Uterus (tissue), 4 donors: ENCODE data around the gene MARK2. TPM values are rescaled to one million over a fixed set of nuclear protein-coding genes. Genes with fewer than 3 reads are reported as not detected.

Experiments used
- DNase-seq, 2 donors: peaks; one replicate each; pipeline ENCODE4 v3.0.0-alpha.2; 2019 to 2020
- H3K27ac ChIP-seq, 2 donors: fragments of 200-600 bp; sonication (generic); 1 replicate in 1 of 2; 2 replicates in 1 of 2; pipeline ENCODE4 v1.5.1; 2016 to 2018
- H3K27me3 ChIP-seq, 2 donors: fragments of 200-600 bp; sonication (generic); one replicate each; pipeline ENCODE4 v1.5.1; 2018 to 2019; ENCODE audit warnings: control low read depth in 1 of 2
- H3K36me3 ChIP-seq, 2 donors: fragments of 200-600 bp; sonication (generic); one replicate each; pipeline ENCODE4 v1.5.1; 2019; ENCODE audit warnings: control low read depth in 1 of 2
- H3K4me1 ChIP-seq, 2 donors: fragments of 200-600 bp; sonication (generic); one replicate each; pipeline ENCODE4 v1.5.1; 2018 to 2019; ENCODE audit warnings: control low read depth in 1 of 2
- H3K4me3 ChIP-seq, 2 donors: fragments of 200-600 bp; sonication (generic); 1 replicate in 1 of 2; 2 replicates in 1 of 2; pipeline ENCODE4 v1.5.1; 2018 to 2019; ENCODE audit warnings: mild to moderate bottlenecking in 1 of 2
- H3K9me3 ChIP-seq, 2 donors: fragments of 200-600 bp; sonication (generic); one replicate each; pipeline ENCODE4 v1.5.1; 2019; ENCODE audit warnings: control low read depth in 1 of 2
- CTCF ChIP-seq, 4 experiments: fragments of 200-600 bp in 2 of 4; fragments of 450-650 bp in 2 of 4; sonication (generic) in 2 of 4; IDR thresholded peaks; one replicate each; pipeline ENCODE4 v1.5.1; 2016 to 2019; ENCODE audit warnings: antibody characterized with exemption in 4 of 4, mild to moderate bottlenecking in 2 of 4, moderate library complexity in 1 of 4
- POLR2A ChIP-seq, 2 donors: fragments of 450-650 bp; IDR thresholded peaks; one replicate each; pipeline ENCODE4 v1.6.1; 2016; ENCODE audit warnings: antibody characterized with exemption in 2 of 2, mild to moderate bottlenecking in 1 of 2, moderate library complexity in 1 of 2
- intact Hi-C: fragments of 100-400 bp; cut with DNase I; formaldehyde crosslinking; loops from one replicate; pipeline ENCODE4 v1.15.1; 2023; ENCODE audit warnings: low total_unique reads
- total RNA-seq, 4 donors: library from RNA; depleted of rRNA in 3 of 4; stranded (reverse); fragments of >200 nt in 3 of 4; gene quantifications; one replicate each; pipeline versions ENCODE4 v1.1.0 to v1.2.4, GENCODE V29; 2014 to 2023
- donor health status: DM: yes; HTN: yes; CAD: no.

The MARK2 gene
- total RNA-seq, 4 donors from 2014 or later = 6.9 to 36.5 (median 17.7) TPM

GRCh38 chr11:63837027-63837688 is 1.8 kb upstream of the MARK2 start:
- Histone ChIP-seq H3K4me3 (no peak overlapping the region), H3K27me3 (no peaks in the 10 kb centered on the region), H3K36me3 (no peaks in the 10 kb centered on the region), H3K27ac (peak overlapping the region; percentile 90 to 94), H3K9me3 (no peaks in the 10 kb centered on the region), H3K4me1 (peaks cover 0 to 8% of the 10 kb centered on the region in 2 donors)
- TF ChIP-seq POLR2A (IDR thresholded peaks at IDR 0.05) = no peak
- peak; percentile 86 to 96 (median 91) for TF ChIP-seq CTCF (IDR thresholded peaks at IDR 0.05)
- DNase-seq = peak; percentile 78 to 87
- intact Hi-C loops = loop anchor here (10.0 kb wide), 1 partner anchor 308 kb away; no protein-coding TSS in a partner anchor

GRCh38 chr11:63837739-63838138 is 1.2 kb upstream of the MARK2 start:
- H3K4me1 ChIP-seq = peaks cover 0 to 8% of the 10 kb centered on the region in 2 donors
- H3K4me3 ChIP-seq = no peak overlapping the region
- DNase-seq = no peak
- H3K27me3 ChIP-seq = no peaks in the 10 kb centered on the region
- H3K9me3 ChIP-seq = no peaks in the 10 kb centered on the region
- TF ChIP-seq CTCF (IDR thresholded peaks at IDR 0.05) (no peak), POLR2A (IDR thresholded peaks at IDR 0.05) (no peak)
- intact Hi-C loops = loop anchor here (2.0 to 10.0 kb wide), 2 partner anchors 109 to 307 kb away; no protein-coding TSS in a partner anchor
- peak overlapping the region; percentile 90 to 94 for H3K27ac ChIP-seq
- H3K36me3 ChIP-seq = no peaks in the 10 kb centered on the region

DNA sequence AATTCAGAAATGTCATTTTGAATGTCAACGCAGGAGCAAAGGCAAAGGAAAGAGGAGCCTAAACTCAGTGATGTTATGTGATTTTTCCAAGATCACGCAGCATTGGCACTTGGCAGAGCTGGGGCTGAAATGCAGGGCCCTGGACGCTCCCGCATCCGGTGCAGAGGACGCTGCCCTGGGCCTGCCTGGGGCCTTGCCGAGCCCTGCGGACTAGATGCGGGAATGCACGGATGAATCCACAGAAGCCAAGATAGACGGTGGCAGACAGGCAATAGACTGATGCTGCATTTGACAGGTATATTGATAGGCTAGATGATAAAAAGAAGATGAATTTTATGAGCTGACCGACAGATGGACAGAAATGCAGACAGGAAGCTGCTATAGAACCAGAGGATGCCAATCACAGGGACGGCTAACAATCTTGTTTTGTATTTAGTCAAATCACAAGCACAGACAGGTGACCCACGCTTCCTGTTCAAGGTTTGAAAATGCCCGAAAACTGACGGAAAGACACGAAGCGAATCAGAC is 696 bp upstream of the MARK2 start:
- TF ChIP-seq POLR2A (IDR thresholded peaks at IDR 0.05) = no peak
- peak in 1 of 4 experiments; percentile 12 for TF ChIP-seq CTCF (IDR thresholded peaks at IDR 0.05)
- Histone ChIP-seq H3K27me3 (no peaks in the 10 kb centered on the region), H3K4me3 (peak overlapping the region; percentile 79 to 97), H3K36me3 (no peaks in the 10 kb centered on the region), H3K4me1 (peaks cover 0 to 8% of the 10 kb centered on the region in 2 donors), H3K9me3 (no peaks in the 10 kb centered on the region), H3K27ac (peak overlapping the region; percentile 90 to 94)
- DNase-seq = peak in 1 of 2 donors; percentile 32
- intact Hi-C loops = loop anchor here (2.0 to 10.0 kb wide), 2 partner anchors 109 to 307 kb away; no protein-coding TSS in a partner anchor

GRCh38 chr11:63839508-63840355 is 822 bp downstream of the MARK2 start:
- H3K4me1 ChIP-seq = peaks cover 0 to 8% of the 10 kb centered on the region in 2 donors
- TF ChIP-seq CTCF (IDR thresholded peaks at IDR 0.05) = no peak
- TF ChIP-seq POLR2A (IDR thresholded peaks at IDR 0.05) = no peak
- peak overlapping the region; percentile 79 to 97 for H3K4me3 ChIP-seq
- H3K9me3 ChIP-seq = no peaks in the 10 kb centered on the region
- peak overlapping the region; percentile 90 to 94 for H3K27ac ChIP-seq
- H3K27me3 ChIP-seq = no peaks in the 10 kb centered on the region
- intact Hi-C loops = loop anchor here (2.0 to 10.0 kb wide), 2 partner anchors 107 to 305 kb away; no protein-coding TSS in a partner anchor
- no peaks in the 10 kb centered on the region for H3K36me3 ChIP-seq
- DNase-seq = peak; percentile 27 to 42
